HG03354 (cell line): ENCODE data around the gene TGM6.
A peak's percentile ranks its signal among the peaks of the same experiment; 100 is the strongest.

Experiments
- ATAC-seq: cut with Tn5 transposase; IDR thresholded peaks from one replicate; pipeline ENCODE4 v1.9.1; 2021; ENCODE audit warnings: mild to moderate bottlenecking; ENCODE audit not compliant: unreplicated experiment, poor library complexity, severe bottlenecking

Gene TGM6

DNA sequence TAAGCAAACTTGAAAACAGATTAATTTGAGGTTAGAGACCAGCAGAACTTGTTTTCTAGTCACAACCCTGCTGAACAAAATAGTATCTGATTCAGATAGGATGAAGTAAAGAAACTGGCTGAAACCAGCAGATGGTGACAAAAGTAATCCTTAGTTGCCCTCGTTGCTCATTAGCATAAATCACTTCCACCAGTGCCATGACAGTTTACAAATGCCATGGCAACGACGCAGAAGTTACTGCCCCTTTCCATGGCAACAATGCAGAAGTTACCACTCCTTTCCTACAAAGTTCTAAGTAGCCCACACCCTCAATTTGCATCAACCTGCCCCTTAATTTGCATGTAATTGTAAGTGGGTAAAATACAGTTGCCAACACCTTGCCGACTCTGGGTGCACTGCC lies 66.1 kb downstream of the TGM6 start:
- no peak for ATAC-seq

DNA sequence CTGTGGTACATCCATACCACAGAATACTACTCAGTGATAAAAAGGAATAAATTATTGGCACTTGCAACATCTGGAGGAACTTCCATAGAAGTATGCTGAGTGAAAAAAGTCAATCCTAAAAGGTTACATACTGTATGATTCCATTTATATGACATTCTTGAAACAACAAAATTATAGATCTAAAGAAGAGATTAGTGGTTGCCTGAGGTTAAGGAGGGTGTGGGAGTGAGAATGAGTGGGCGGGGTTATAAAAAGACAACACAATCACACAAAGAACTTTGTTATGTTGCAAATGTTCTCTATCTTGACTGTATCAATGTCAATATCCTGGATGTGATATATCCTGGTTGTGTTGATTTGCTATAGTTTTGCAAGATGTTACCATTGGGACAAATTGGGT lies 68.7 kb downstream of the TGM6 start:
- ATAC-seq = no peak

DNA sequence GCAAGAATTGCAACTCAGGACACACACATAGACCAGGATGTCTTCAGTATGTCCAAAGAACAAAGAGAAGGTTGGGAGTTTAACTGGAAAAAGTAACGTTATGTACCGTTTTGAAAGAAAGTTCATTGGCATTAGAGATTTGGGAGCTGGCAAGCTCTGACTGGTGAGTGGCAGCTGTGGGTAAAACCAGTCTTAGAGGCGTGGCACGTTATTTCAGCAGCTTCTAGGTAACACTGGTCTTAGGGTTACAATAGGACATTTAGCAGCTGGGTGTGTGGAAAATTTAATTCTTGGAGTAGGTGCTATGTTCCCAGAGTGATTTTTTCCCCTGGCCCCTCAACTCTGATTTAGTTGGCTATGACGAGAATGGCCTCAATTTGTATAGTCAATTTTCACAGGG lies 70.7 kb downstream of the TGM6 start:
- ATAC-seq = no peak

DNA sequence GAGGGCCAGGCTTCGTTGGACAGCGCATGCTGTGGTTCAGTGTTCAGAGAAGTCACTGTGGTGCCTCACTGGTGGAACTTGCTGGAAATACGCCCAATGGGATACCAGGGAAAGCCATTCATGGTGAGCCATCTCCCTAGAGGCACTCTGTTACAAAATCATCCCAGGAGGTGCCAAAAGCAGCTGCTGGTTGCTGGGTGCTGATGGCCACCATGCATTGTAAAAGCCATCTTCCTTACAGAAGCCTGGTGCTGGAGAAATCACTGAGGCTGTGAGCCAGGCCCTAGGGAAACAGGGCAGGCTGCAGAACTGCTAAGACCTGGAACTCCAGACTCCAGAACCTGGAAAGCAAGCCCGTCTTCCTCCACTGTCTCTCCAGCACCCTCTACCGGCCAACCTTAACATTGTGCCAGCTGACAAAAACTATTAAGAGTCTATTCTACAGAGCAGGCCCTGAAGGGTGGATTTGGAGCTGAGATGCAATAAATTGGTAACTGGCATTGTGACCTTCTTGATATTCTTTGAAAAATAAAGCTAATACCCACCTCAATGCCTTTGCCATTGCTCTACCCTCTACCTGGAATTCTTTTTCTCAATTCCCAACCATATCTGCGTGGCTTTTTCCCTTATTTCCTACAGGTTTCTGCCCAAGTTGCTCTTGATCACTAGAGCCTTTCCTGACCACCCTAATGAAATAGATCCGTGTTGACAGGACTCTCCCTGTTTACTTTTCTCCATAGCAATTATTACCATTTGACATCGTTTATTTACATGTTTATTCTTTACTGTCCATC lies 71.4 kb downstream of the TGM6 start:
- no peak for ATAC-seq

DNA sequence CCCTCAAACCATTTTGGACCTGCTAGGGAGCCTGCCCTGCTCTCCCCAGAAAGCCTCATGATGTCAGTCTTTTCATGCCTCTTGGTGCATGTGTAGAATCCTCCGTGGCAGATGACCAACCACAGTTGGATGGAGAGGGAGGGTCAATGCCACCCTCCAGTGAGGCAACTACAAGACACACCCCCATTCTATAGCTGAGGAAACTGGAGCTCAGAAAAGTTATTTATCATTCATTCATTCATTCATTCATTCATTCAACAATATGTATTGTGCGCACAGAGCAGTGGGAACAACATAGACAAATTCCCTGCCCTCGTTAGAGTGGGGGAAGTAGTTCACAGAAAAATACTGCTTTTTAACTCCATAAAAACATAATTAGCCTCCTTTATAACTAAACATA lies 73.1 kb downstream of the TGM6 start:
- ATAC-seq = no peak

DNA sequence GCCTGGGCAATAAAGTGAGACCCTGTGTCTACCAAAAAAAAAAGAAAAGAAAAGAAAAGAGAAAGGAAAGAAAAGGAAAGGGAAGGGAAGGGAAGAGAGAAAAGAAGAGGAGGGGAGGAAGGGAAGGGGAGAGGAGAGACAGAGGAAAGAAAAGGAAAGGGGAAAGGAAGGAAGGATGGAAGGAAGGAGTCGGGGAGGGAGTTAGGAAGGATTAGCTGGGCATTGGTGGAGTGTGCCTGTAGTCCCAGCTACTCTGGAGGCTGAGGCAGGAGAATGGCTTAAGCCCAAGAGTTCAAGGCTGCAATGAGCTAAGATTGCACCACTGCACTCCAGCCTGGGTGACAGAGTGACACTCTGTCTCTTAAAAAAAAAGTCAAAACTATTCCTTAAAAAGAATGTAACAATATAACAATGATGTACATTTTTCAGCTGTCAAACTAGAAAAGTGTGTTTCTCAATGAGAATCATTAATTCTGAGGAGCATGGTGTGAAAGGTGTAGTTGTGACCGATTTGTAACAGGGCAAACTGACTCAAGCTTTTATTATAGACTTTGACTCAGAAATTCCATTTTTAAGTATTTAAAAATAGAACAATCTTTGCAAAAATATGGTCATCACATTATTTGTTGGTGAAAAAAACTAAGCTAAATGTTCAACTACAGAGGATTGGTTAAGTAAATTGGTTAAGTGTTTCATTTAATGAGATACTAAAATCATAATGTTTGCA lies 75.2 kb downstream of the TGM6 start:
- no peak for ATAC-seq

DNA sequence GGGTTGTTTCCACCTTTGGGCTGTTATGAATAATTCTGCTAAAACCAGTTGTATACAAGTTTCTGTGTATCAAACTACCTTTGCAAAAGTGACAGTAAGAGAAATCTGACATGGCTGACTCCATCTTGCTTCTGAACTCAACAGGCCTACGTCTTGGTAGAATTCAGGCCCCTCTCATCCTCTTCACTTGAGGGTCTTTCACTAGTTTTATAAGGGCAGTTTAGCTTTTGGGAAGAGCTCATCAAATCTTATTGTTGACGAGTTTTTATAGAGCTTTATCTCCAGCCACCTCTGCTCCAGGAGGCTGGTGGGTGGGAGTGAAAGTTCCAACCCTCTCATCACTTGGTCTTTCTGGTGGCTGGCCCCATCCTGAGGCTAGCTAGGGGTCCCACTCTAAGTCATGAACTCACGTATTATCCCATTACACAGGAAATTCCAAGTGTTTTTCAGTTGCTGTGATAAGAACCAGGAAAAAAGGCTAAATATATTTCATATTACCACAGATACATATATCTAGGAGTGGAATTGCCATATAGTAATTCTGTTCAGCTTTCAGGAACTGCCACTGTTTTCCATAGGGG lies 78.3 kb downstream of the TGM6 start:
- no peak for ATAC-seq

DNA sequence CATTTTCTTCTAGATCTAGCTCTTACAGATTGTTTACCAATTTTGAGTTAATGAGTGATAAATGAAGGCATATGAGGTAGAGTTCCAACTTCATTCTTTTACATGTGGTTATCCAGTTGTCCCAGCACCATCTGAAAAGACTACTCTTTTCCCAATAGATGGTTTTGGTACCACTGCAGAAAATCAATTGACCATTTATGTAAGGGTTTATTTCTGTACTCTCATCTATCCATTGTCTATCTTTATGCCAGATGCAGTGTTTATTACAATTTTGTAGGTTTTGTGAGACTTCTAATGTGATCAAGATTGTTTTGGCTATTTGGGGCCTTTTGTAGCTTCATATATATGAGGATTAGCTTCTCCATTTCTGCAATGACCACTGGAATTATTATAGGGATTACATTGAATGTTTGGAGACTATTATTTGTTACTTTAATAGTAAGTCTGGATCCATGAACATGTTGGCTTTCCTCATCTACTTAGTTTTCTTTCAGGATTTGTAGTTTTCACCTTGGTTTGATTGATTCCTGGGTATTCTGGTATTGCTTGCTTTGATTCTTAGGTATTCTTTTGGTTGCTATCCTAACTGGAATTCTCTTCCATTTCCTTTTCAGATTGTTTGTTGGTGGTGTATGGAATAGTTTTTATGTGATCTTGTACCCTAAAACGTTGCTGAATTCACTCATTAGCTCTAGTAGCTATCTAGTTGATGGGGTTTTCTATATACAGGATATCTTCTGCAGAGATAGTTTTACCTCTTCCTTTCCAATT lies 79.5 kb downstream of the TGM6 start:
- no peak for ATAC-seq

DNA sequence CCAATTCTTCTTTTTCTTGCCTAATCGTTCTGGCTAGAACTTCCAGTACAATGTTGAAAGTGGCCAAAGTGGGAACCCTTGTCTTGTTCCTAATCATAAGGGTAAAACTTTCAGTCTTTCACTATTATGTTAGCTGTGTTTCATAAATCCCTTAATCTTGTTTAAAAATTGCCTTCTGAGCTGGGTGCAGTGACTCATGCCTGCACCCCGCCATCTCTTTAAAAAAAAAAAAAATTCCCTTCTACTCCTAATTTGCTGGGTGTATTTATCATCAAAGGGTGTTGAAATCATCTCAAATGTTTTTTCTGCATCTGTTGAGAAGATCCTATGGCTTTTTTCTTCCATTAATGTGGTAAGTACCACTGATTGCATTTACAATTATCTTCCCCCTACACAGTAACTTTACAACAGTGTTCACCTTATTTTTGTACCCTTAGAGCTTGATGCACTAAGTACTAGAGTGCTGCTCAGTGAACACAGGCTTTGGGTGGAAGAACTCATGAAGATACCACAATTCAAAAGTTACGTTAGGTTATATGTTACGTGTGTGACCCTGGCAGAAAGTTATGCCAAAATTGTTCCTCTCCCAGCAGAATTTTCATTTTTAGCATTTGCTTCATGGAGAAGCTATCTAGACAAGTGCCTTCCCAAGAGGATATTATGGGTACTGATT lies 80.2 kb downstream of the TGM6 start:
- ATAC-seq = no peak

DNA sequence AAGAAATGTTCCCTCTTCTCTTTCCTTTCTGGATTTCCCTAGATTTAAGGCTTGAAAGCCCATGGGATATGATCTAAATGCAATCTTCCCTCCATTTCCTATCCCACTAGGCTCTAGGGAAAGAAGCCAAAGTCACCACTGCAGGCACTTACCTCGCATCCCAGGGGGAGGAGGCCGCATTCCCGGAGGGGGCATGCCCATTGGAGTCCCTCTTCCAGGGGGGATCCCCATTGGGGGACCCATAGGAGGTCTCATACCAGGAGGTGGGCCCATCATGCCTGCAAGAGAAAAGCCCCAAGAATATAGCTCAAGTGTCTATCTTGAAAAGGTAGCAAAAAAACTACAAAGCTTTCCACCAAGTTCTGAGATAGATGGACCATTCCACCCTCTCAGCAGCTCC lies 81.8 kb downstream of the TGM6 start:
- no peak for ATAC-seq

DNA sequence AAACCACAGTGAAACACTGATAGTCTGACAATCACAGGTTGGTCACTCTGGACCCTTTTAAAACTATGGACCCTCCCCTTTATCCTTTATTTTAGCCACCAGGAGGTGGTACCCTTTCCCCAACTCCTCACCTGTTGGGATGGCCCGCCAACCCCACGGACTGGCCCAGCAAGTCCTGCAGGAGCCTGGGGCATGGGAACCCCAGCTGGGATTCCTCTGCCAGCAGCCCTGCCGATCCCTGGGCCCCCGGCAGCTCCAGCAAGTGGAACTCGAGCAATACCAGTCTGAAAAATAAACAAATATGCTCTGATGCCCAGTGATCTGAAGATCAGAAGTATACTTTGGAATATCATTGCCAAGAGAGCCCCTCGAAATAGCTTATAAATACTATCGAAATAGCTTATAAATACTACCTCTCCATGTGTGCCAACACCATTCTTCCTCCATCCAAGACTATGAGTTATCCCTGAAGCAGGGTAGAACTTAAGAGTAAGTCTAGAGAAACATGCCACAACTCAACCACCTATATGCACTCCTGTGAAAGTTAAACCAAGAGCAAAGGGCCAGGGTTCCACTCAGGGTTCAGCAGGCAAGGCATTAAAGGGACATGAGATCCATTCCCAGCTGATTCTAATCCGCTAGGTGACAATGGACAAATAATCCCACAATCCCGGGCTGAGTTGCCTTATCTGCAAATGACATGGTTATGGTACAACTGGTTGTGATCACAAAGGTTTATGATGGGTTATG lies 83.1 kb downstream of the TGM6 start:
- ATAC-seq = no peak

DNA sequence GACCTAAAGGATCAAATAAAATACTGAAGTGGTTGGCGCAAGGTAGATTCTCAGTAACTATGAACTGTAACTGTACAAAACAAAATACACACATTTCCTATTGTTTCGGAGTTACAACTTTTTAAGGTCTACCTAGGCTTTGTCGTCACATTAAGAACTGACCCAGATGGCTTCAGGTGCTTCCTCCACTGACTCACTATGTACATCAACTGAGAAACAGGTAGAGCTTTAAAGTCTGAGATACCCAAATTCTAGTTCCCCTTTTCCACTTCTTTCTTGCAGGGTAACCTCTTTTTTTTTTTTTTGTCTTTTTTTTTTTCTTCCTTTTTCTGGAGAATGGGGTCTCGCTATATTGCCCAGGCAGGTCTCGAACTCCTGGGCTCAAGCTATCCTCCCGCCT lies 84.4 kb downstream of the TGM6 start:
- no peak for ATAC-seq

DNA sequence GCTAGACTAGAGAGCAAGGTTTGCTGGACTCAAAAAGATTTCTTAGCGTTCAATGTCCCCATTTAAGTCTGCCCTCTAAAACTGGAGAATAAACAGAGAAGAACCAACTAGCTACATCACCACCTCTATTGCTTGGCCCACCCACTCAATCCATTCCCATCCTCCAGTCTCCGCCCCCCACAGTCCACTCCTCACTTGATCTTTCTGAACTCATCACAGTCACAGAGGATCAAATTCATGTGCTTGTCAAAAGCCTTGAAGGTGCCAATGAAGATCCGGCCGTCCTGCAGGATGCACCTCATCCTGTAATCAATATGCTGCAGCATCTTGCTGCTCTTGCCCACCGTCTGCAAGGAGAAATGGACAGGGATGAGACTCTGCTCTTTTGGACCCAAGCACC lies 86.7 kb downstream of the TGM6 start:
- ATAC-seq = no peak

DNA sequence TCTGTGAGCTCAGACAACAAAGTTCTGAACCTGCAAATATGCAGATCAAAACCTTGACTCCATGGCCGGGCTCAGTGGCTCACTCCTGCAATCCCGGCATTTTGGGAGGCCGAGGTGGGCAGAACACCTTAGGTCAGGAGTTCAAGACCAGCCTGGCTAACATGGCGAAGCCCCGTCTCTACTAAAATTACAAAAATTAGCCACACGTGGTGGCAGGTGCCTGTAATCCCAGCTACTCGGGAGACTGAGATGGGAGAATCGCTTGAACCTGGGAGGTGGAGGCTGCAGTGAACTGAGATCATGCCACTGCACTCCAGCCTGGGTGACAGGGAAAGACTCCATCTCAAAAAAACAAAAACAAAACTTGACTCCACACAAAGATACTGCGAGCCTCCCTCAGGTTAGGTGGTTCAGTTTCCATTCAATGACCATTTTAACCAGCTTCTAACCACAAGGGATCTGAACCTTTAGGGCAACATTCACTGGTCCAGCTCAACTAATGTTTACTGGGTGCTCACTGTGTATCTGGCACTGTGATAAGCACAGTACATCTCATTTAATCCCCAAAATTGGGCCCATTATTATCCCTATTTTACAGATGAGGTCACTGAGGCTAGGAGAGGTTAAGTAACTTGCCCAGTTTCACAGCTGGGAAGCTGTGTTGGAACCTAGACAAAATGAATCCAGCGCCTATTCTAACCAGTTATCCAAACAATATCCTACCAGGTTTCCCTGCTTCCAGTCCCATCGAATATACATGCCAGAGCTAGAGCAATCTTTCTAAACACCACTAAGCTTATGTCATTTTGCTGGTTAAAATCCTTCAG lies 88.1 kb downstream of the TGM6 start:
- ATAC-seq = no peak

DNA sequence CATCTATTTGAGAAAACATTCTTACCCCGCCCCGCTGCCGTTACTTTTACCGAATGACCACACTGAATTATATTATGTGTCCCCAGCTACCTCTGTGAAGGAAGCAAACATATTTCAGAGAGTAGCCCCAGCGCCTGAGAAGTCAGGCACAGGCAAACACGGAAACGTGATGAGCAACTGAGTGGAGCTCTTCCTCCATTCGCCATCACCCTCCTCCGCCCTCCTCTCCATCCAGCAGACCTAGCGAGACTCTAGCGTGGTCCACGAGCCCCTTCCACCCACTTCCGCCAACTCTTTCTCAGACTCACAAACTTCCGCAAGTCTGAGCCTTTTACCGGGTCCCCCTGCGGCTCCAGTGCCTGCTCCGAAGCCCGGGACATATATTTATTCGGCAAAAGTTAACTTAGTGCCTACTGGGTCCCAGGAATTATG lies 89.3 kb downstream of the TGM6 start:
- peak; percentile 46 for ATAC-seq

DNA sequence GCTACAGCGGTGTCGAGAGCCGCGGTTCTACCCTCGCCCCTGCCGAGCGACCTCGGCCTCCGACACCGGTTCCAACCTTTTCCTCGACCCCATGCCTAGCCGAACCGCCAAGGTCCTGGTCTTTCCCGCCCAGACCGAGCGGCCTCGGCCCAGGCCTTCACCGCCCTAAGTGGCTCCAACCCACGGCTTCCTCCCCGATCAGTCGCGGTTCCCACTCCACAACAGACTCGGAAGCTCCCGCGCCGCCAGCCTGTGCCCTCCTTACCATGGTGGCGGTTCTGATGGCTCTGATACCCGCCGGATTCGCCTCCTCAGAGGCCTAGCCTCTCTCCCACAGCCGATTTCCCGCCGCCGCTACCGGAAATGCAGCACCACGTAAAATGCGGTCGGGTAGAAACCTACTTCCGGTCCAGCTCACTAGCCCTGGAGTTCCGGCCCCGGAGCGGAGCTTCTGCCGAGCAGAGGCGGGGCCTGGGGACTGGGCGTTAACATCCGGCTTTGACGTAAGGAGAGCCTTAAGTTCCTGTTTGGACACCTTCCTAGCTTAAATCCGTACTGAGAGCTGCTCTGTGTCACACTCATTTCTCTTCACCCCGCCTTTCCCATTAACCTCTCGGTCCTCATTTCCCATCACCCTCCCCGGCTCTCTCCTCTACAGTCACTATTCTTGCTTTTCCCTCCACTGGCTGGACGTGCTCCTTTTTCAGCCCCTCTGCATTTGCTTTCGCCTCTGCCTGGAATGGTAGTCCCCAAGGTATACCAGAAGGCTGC lies 89.9 kb downstream of the TGM6 start, which contains the start of gene SNRPB:
SNRPB (minus strand) TSS at position 367 of the 771 bp plus-strand sequence; CDS start at position 268, 99 bp downstream.
- ATAC-seq = peak; percentile 98

DNA sequence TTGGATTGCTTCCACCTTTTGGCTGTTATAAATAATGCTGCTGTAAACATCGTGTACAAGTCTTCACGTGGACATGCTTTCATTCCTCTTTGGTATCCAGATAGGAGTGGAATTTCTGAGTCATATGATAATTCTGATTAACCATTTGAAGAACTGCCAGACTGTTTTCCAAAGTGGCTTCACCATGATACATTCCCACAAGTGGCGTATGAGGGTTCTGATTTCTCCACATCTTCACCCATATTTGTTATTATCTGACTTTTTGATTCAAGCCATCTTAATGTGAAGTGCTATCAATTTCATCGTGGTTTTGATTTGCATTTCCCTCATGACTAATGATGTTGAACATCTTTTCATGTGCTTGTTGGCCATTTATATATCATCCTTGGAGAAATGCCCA lies 92.8 kb downstream of the TGM6 start:
- ATAC-seq = no peak
